Measurements from ENCODE around the gene PPFIA3.

GRCh38 chr19:49148044-49148682 is 28.8 kb downstream of the PPFIA3 start:
- TF ChIP-seq CTCF (conservative IDR thresholded peaks at IDR 0.05; ENCODE audit: low read depth, low read length), result no peak
- TF ChIP-seq EZH2 (IDR thresholded peaks at IDR 0.05; ENCODE audit: low read length, unreplicated experiment), result no peak
- no peak for TF ChIP-seq EZH2phosphoT487 (IDR thresholded peaks at IDR 0.05; ENCODE audit: borderline replicate concordance, low read length)

Measured in PC-3 (cell line).